Inflammatory macrophage treated with lipopolysaccharide for 4 hours (primary cell): ENCODE measurements around the gene ASZ1.

Experiments used
- DNase-seq: peaks from one replicate; pipeline ENCODE4 v3.0.0-alpha.2; 2020

The ASZ1 gene

DNA sequence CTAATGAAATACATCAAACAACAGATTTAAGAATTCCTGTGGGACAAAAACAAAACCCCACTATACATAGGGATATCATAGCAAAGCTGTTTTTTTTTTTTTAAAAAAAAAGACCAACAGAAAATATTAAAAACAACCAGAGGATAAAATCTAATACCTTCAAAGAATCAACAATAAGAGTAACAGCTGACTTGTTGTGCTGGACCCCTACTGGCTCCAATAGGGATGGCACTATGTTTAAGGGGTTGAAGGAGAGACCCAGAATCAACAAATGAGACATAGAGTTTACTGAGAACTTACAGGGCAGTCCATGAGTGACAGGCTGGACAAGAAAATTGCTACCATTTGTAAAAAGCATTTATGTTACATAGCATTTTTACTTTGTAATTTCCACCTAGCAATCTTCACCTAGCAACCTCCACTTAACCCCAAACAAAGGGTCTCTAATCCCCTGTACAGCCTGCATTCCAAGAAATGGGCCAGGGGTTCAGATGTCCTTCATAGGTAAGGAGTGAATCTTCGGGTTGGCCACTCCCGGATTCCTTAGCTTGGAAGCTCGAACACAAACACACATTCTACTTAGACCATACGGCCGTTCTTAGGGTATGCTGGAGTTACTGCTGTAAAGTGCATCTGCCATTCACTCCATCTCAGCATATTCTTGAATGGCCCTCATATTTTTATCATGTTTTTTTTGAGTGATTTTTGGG lies 25.8 kb downstream of the ASZ1 start:
- DNase-seq: no peak

- no peak for DNase-seq
Observed at GRCh38 chr7:117399820-117400422, 27.4 kb downstream of the ASZ1 start.

GRCh38 chr7:117395743-117396142 lies 31.6 kb downstream of the ASZ1 start:
- DNase-seq: no peak

DNA sequence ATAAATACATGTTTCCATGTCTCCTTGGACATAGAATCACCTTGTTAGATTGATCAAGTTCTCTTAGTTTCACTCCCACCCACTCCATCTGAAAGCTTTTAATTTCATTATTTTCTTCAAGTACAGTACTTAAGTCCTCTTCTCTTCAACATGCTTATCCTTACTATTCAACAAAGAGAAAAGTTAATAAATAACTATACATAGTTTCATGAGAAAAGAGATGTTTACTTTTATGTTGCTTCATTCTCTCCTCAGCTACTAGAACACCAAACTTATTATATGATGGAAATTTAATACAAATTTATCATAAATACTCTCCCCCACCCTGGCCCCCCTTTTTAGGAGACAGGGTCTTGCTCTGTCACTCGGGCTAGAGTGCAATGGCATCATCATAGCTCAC lies 33.5 kb downstream of the ASZ1 start:
- no peak for DNase-seq

- no peak for DNase-seq
Observed at GRCh38 chr7:117389871-117390270, 37.4 kb downstream of the ASZ1 start.

- DNase-seq: no peak
Observed at GRCh38 chr7:117386110-117386706, 41.1 kb downstream of the ASZ1 start.

DNA sequence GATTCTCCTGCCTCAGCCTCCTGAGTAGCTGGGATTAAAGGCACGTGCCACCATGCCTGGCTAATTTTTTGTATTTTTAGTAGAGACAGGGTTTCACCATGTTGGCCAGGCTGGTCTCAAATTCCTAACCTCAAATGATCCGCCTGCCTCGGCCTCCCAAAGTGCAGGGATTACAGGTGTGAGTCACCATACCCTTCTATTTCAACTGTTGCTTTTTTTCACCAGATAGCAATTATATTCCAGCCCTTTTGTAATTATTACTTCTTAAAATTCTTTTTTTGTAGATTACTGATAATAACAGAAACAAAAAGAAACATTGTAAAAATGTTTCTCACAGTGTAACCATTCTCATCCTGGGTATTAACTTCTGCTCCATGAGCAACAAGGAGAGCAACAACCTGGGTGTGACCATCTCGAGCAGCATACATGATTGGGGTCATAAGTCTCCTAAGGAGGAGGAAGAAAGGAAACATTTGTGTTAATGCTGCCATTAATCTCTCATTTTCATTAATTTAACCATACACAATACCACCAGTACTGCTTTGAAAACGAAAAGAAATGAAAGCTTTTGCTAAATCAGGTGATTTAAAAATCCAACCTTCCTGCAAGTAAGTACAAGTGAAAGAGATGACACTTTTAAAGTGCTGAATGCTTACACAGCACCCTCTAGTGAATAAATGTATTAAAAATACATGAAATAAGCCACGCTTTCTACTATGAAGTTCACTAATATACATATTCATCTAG lies 41.8 kb downstream of the ASZ1 start:
- DNase-seq: peak; percentile 1

DNA sequence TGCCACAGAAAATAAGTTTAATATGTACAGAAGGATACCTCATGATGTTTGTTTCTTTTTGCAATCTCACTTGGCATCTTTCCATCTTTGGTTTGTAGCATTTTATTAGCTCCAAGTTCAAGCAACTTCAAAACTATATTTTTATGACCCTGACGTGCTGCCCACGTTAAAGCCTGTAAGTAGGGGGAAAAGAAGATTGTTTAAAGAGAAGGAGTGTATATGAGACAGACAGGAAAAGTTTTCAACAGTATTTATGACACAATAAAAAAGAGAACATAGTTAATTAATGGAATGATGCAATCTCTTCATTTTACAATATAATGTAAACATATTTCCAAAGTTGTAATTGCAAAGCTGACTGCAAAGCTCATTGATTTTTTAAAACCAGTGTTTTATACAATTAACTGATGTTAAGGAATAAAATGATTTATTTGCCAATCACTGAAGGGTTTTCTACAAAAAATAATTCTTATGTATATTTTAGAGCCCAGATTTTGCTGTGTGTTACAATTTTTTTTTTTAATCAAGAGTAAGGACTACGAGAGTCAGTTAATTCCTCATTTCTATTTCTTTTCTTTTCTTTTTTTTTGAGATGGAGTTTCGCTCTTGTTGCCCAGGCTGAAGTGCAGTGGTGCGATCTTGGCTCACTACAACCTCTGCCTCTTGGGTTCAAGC lies 42.5 kb downstream of the ASZ1 start:
- no peak for DNase-seq

DNA sequence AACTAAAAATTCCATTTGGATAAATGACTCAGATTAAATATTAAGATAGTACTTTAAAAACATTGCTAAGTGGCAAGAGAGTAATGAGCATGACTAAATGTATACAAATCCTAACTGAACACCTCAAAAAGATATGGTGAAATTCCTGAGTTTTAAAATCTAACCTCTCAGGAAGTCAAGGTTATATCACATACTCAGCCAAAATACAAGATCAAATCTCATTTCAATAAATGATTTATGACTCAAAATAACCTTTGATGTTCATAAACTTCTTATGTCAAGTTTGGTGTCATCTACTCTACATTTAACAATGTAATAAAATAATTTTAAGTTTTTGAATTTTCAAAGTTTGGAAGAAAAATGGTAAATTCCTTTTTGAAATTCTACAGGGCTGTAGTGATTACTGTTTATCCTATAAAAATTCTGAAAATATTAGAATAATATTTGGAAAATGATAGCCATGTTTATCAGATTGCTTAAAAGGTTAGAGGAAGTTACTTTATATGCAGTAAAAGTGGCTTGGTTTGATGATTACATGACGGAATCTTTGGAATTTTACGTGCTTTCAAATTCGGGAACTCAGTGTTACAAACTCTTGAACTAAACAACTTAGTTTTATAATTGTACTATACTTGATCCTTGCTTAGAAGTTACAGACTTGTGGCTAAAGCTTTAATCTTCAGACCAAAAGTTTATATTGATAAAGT lies 43.7 kb downstream of the ASZ1 start:
- no peak for DNase-seq

DNA sequence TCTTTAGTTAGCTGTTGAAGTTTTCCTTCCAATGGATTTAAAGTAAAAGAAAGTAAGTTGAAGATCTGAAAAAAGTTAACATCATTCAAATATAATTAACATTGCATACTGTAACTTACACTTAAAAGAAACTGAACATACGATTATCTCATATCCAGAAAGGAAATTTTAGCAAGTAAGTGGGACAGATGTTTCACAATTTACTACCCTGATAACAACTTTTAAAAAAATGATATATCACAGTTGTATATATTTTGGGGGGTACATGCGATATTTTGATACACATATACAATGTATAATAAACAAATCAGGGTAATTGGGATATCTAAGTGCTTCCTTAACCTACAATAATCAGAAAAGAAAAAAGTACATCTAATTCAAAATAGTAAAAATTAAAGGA lies 44.2 kb downstream of the ASZ1 start:
- DNase-seq: no peak

GRCh38 chr7:117381362-117381761 lies 45.9 kb downstream of the ASZ1 start:
- DNase-seq: no peak

DNA sequence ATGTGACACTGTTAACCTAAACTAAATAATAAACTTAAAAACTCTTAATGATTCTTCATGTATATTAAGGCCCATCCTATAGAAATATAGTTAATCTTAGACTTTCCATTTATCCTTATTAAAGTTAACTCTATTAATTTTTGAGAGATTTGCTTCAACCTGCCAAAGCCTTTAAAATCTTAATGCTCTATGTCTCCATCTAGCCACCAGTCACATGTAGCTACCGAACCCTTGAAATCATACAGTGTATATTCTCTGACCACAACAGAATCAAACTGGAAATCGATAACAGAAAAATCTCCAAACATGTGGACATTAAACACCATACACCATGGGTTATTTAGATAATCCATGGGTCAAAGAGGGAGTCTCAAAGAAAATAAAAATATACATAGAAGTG lies 51.9 kb downstream of the ASZ1 start:
- DNase-seq: no peak

DNA sequence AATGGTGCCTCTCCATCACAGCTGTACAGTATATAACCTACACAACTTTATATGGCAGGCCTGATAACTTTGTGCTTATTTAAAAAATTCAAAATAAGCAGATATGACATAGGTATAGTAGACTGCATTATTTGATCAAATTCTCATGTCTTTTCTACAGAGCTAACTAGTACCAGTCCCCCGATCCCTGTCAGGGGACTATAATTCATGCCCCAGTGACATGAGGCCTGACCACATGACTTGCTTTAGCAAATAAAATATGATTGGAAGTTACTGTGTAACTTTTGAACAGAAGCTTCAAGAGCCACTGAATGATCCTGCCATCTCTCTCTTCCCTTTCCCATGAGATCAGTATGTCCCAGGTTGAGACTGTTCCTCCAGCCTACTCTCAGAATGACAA lies 55.2 kb downstream of the ASZ1 start:
- no peak for DNase-seq

DNA sequence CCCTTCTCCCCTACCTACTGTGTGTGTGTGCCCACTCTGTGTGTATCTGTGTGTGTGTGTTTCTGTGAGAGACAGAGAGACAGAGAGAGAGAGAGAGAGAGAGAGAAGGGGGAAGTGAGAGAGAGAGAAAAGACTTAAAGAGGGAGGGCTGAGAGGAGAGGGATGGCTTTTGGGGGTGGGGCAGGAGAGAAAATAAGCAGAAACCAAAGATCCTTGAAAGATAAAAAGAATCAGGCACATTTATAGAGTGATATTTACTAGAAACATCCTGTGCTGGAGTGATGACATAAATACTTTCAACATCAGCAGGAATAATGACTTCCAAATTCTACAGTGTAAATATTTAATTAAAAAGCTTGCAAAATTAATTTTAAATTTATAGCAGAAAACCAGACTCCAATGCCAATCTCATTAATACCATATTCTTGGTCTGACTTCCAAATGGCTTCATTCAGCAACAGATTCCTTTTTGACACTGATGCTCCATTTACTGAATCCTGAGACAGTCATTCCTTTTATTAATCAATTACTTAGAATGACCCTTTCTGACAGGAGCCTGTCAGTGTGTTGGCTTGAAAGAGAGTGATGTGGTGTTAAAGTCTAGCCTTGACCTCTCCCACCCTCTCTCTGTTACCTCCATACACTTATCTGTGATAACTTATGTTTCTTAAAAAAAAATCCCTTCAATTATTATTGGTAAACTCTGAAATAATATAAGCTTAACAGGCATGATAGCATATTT lies 62.8 kb downstream of the ASZ1 start:
- DNase-seq: no peak

DNA sequence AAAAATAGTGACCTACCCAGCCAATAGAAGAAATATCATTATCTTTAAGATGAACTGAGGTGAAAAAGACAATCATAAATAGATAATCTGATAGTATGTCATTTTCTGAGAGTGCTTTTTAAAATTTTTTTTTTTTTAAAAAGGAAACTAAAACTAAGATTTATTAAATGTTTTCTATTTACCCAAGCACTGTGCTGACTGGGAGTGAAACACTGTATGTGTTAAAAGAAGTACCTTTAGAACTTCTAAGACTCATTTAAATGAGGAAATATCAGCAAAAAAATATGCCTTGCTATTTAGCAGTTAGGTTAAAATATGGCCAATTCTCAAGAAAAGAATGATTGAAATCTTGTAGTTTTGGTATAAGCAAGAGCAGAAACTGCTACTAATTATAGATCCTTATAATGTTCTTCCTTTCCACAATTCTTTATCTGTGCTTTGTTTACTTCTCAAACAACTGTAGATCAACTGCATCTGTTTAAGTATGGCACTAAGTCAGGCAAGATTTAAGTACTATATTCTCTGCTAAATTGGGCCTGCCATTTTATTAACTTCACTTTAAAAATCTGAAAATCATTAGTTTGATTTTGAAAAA lies 64.9 kb downstream of the ASZ1 start:
- DNase-seq: no peak

- no peak for DNase-seq
Observed at GRCh38 chr7:117350027-117350426, 77.3 kb downstream of the ASZ1 start.

- no peak for DNase-seq
Observed at GRCh38 chr7:117349570-117349969, 77.7 kb downstream of the ASZ1 start.

GRCh38 chr7:117347962-117348672 lies 79.2 kb downstream of the ASZ1 start:
- DNase-seq: no peak

DNA sequence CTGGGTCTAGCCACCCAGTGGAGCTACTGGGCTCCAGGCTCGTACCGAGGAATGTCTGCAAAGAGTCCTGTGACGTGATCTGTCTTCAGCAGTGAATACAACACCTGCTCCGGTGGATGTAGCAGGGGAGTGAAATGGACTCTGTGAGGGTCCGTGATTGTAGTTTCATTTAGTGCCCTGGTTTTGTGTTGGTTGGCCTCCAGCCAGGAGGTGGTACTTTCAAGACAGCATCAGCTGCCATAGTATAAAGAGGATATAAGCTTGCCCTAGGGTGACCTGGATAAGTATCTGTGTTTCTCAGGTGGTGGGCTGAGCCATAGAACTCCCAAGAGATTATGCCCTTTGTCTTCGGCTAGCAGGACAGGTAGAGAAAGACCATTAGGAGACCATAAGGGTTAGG lies 79.8 kb downstream of the ASZ1 start:
- DNase-seq: no peak

DNA sequence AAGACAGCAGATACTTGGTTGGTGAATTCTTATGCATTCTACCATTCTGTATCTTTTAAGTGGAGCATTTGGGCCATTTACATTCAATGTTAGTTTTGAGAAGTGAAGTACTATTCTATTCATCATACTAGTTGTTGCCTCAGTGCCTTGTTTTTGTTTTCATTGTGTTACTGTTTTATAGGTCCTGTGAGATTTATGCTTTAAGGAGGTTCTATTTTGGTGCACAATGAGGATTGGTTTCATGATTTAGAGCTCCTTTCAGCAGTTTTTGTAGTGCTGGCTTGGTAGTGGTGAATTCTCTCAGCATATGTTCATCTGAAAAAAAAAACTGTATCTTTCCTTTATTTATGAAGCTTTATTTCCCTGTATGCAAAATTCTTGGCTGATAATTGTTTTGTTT lies 81.1 kb downstream of the ASZ1 start:
- no peak for DNase-seq

- DNase-seq: no peak
Observed at GRCh38 chr7:117338020-117338419, 89.3 kb downstream of the ASZ1 start.
